Erythroblast (primary cell): ENCODE measurements around the gene SLC4A3.
"Not testable (repeated sequence)": the region's sequence is repeated elsewhere in the genome, so short reads cannot be mapped to it uniquely, and the experiment has no call there.

Experiments used
- DNase-seq, 2 experiments: peaks; one replicate each; lab custom pipeline; 2025; lab: John Stamatoyannopoulos, UW
- GATA1 ChIP-seq: IDR thresholded peaks from 2 replicates; pipeline ENCODE4 v1.6.1; 2011; ENCODE audit warnings: low read depth, mild to moderate bottlenecking, control low read depth, low read length, moderate library complexity
- POLR2A ChIP-seq: IDR thresholded peaks from 2 replicates; pipeline ENCODE4 v1.6.1; 2011; ENCODE audit warnings: mild to moderate bottlenecking, low read length

Gene SLC4A3

GRCh38 chr2:219662566-219662965 is 35.1 kb downstream of the SLC4A3 start:
- no peak for DNase-seq
- no peak for TF ChIP-seq GATA1
- no peak for TF ChIP-seq POLR2A

- DNase-seq, result no peak
- no peak for TF ChIP-seq POLR2A
- no peak for TF ChIP-seq GATA1
Observed at GRCh38 chr2:219663116-219663762, 35.8 kb downstream of the SLC4A3 start.

GRCh38 chr2:219664041-219664440 is 36.6 kb downstream of the SLC4A3 start:
- DNase-seq, result no peak
- TF ChIP-seq GATA1, result no peak
- TF ChIP-seq POLR2A, result no peak

- no peak for TF ChIP-seq POLR2A
- no peak for TF ChIP-seq GATA1
- DNase-seq, result no peak
Observed at GRCh38 chr2:219664944-219665343, 37.5 kb downstream of the SLC4A3 start.

GRCh38 chr2:219665926-219666325 is 38.5 kb downstream of the SLC4A3 start:
- no peak for TF ChIP-seq POLR2A
- no peak for TF ChIP-seq GATA1
- DNase-seq, result no peak

- DNase-seq, result no peak
Observed at GRCh38 chr2:219668316-219668715, 40.9 kb downstream of the SLC4A3 start.

GRCh38 chr2:219670386-219670785 is 43.0 kb downstream of the SLC4A3 start:
- no peak for TF ChIP-seq POLR2A
- no peak for DNase-seq

More at GRCh38 chr2:219668316-219668715, 40.9 kb downstream of the SLC4A3 start:
- TF ChIP-seq GATA1, result no peak
- no peak for TF ChIP-seq POLR2A

GRCh38 chr2:219671279-219671678 is 43.8 kb downstream of the SLC4A3 start:
- no peak for DNase-seq
- TF ChIP-seq GATA1 (no peak), POLR2A (no peak)

GRCh38 chr2:219672406-219672805 is 45.0 kb downstream of the SLC4A3 start:
- TF ChIP-seq POLR2A (no peak), GATA1 (no peak)
- DNase-seq, result no peak

GRCh38 chr2:219675221-219675620 is 47.8 kb downstream of the SLC4A3 start:
- TF ChIP-seq GATA1 (no peak), POLR2A (no peak)
- no peak for DNase-seq

GRCh38 chr2:219676586-219676985 is 49.2 kb downstream of the SLC4A3 start:
- TF ChIP-seq GATA1 (no peak), POLR2A (no peak)
- DNase-seq, result no peak

GRCh38 chr2:219679041-219679440 is 51.6 kb downstream of the SLC4A3 start:
- TF ChIP-seq POLR2A, result no peak
- no peak for TF ChIP-seq GATA1
- DNase-seq, result no peak

GRCh38 chr2:219679571-219679970 is 52.1 kb downstream of the SLC4A3 start:
- no peak for DNase-seq
- TF ChIP-seq GATA1 (no peak), POLR2A (no peak)

GRCh38 chr2:219680958-219681693 is 53.7 kb downstream of the SLC4A3 start:
- TF ChIP-seq GATA1 (no peak), POLR2A (no peak)

GRCh38 chr2:219681694-219682300 is 54.4 kb downstream of the SLC4A3 start:
- no peak for TF ChIP-seq GATA1
- TF ChIP-seq POLR2A, result no peak
- DNase-seq, result no peak

More at GRCh38 chr2:219680958-219681693, 53.7 kb downstream of the SLC4A3 start:
- DNase-seq, result no peak

GRCh38 chr2:219683474-219683873 is 56.0 kb downstream of the SLC4A3 start:
- not testable (repeated sequence) for DNase-seq
